ENCODE data around the gene DNAJC4.

DNA sequence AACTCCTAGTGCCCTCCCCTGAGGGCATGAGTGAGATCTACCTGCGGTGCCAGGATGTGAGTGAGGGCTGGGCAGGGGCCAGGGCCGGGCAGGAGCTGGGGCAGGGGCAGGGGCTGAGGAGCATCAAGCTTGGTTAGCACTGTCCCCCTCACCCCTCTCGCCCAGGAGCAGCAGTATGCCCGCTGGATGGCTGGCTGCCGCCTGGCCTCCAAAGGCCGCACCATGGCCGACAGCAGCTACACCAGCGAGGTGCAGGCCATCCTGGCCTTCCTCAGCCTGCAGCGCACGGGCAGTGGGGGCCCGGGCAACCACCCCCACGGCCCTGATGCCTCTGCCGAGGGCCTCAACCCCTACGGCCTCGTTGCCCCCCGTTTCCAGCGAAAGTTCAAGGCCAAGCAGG, 10.1 kb upstream of the DNAJC4 start:
- TF ChIP-seq, protein P1, sequence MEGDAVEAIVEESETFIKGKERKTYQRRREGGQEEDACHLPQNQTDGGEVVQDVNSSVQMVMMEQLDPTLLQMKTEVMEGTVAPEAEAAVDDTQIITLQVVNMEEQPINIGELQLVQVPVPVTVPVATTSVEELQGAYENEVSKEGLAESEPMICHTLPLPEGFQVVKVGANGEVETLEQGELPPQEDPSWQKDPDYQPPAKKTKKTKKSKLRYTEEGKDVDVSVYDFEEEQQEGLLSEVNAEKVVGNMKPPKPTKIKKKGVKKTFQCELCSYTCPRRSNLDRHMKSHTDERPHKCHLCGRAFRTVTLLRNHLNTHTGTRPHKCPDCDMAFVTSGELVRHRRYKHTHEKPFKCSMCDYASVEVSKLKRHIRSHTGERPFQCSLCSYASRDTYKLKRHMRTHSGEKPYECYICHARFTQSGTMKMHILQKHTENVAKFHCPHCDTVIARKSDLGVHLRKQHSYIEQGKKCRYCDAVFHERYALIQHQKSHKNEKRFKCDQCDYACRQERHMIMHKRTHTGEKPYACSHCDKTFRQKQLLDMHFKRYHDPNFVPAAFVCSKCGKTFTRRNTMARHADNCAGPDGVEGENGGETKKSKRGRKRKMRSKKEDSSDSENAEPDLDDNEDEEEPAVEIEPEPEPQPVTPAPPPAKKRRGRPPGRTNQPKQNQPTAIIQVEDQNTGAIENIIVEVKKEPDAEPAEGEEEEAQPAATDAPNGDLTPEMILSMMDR (IDR thresholded peaks at IDR 0.05; ENCODE audit: low read length), result no peak
- no peak for TF ChIP-seq EZH2phosphoT487 (IDR thresholded peaks at IDR 0.05; ENCODE audit: low read length)
- TF ChIP-seq EZH2 (optimal IDR thresholded peaks at IDR 0.05; ENCODE audit: low read depth, low read length), result no peak
